WTC11 (cell line): Measurements from ENCODE around the gene GPA33. TPM values are rescaled to one million over a fixed set of nuclear protein-coding genes. Genes with fewer than 3 reads are reported as not detected.

Experiments used
- ATAC-seq: fragments of 200-7000 bp; cut with Tn5 transposase; 2 replicates; pipeline ENCODE4 v1.10.0; 2021; ENCODE audit warnings: mild to moderate bottlenecking, moderate library complexity
- CTCF ChIA-PET: fragments of 300-600 bp; sonication (Branson Sonifier 250); formaldehyde crosslinking; loops from one replicate; lab custom pipeline; 2021; ENCODE audit warnings: antibody characterized with exemption; lab: Charles Lee
- POLR2A ChIA-PET: fragments of 350-600 bp; sonication (Branson Sonifier 250); formaldehyde crosslinking; loops from one replicate; lab custom pipeline; 2021; ENCODE audit warnings: antibody characterized with exemption; lab: Charles Lee
- DNase-seq: peaks from one replicate; pipeline ENCODE4 v3.0.0; 2021; ENCODE audit warnings: low spot score
- H3K27ac Mint-ChIP-seq: 2 replicates; pipeline ENCODE4 v1.8.0; 2021; ENCODE audit warnings: mixed read lengths
- H3K27me3 Mint-ChIP-seq: 2 replicates; pipeline ENCODE4 v1.8.0; 2021; ENCODE audit warnings: low read depth, mild to moderate bottlenecking, moderate library complexity, mixed read lengths
- H3K36me3 Mint-ChIP-seq: 2 replicates; pipeline ENCODE4 v1.8.0; 2021; ENCODE audit warnings: mixed read lengths
- H3K4me1 Mint-ChIP-seq: 2 replicates; pipeline ENCODE4 v1.8.0; 2022; ENCODE audit warnings: mixed read lengths
- H3K4me3 Mint-ChIP-seq: 2 replicates; pipeline ENCODE4 v1.8.0; 2021; ENCODE audit warnings: mild to moderate bottlenecking, moderate library complexity, mixed read lengths
- H3K9me3 Mint-ChIP-seq: 2 replicates; pipeline ENCODE4 v1.8.0; 2021; ENCODE audit warnings: mixed read lengths
- AR ChIP-seq: fragments of 250-450 bp; sonication (Bioruptor Pico); IDR thresholded peaks from 2 replicates; pipeline ENCODE4 v1.9.0; 2021; ENCODE audit warnings: mild to moderate bottlenecking
- ATF1 ChIP-seq: sonication (generic); formaldehyde crosslinking; IDR thresholded peaks from 2 replicates; pipeline ENCODE4 v1.8.1; 2023; ENCODE audit warnings: mild to moderate bottlenecking, moderate library complexity, missing genetic modification reagents
- CBFB ChIP-seq: sonication (generic); formaldehyde crosslinking; IDR thresholded peaks from 2 replicates; pipeline ENCODE4 v1.8.1; 2022; ENCODE audit warnings: mild to moderate bottlenecking, low read depth, missing genetic modification reagents
- E2F5 ChIP-seq: sonication (generic); formaldehyde crosslinking; IDR thresholded peaks from 2 replicates; pipeline ENCODE4 v1.8.1; 2022; ENCODE audit warnings: mild to moderate bottlenecking, moderate library complexity, missing genetic modification reagents
- ESRRA ChIP-seq: sonication (generic); formaldehyde crosslinking; IDR thresholded peaks from 2 replicates; pipeline ENCODE4 v1.8.1; 2022; ENCODE audit warnings: mild to moderate bottlenecking, missing genetic modification reagents, borderline replicate concordance
- GRHL2 ChIP-seq: fragments of 250-450 bp; sonication (Bioruptor Pico); IDR thresholded peaks from 2 replicates; pipeline ENCODE4 v1.8.0; 2022; ENCODE audit warnings: mild to moderate bottlenecking, moderate library complexity; ENCODE audit not compliant: insufficient replicate concordance, severe bottlenecking
- IRF2 ChIP-seq: sonication (generic); formaldehyde crosslinking; IDR thresholded peaks from 2 replicates; pipeline ENCODE4 v1.8.0; 2022; ENCODE audit warnings: low read depth, missing genetic modification reagents, borderline replicate concordance
- JUN ChIP-seq: sonication (generic); formaldehyde crosslinking; IDR thresholded peaks from 2 replicates; pipeline ENCODE4 v1.8.0; 2023; ENCODE audit warnings: mild to moderate bottlenecking, missing genetic modification reagents
- NFATC4 ChIP-seq: fragments of 250-450 bp; sonication (Bioruptor Pico); IDR thresholded peaks from 2 replicates; pipeline ENCODE4 v1.9.0; 2021; ENCODE audit warnings: mild to moderate bottlenecking
- NFYB ChIP-seq: sonication (generic); formaldehyde crosslinking; conservative IDR thresholded peaks from 2 replicates; pipeline ENCODE4 v1.8.0; 2022; ENCODE audit warnings: low read depth, missing genetic modification reagents
- PRRX2 ChIP-seq: fragments of 250-450 bp; sonication (Bioruptor Pico); IDR thresholded peaks from 2 replicates; pipeline ENCODE4 v1.8.0; 2021; ENCODE audit warnings: mild to moderate bottlenecking
- RORB ChIP-seq: fragments of 250-450 bp; sonication (Bioruptor Pico); IDR thresholded peaks from 2 replicates; pipeline ENCODE4 v1.9.0; 2021; ENCODE audit warnings: mild to moderate bottlenecking
- SMAD4 ChIP-seq: sonication (generic); formaldehyde crosslinking; IDR thresholded peaks from 2 replicates; pipeline ENCODE4 v1.8.0; 2022; ENCODE audit warnings: mild to moderate bottlenecking, missing genetic modification reagents
- TEAD1 ChIP-seq: sonication (generic); formaldehyde crosslinking; IDR thresholded peaks from 2 replicates; pipeline ENCODE4 v1.8.0; 2022; ENCODE audit warnings: mild to moderate bottlenecking, missing genetic modification reagents
- USF2 ChIP-seq: sonication (generic); formaldehyde crosslinking; IDR thresholded peaks from 2 replicates; pipeline ENCODE4 v1.8.1; 2023; ENCODE audit warnings: mild to moderate bottlenecking, missing genetic modification reagents, moderate library complexity
- ZNF232 ChIP-seq: sonication (generic); formaldehyde crosslinking; IDR thresholded peaks from 2 replicates; pipeline ENCODE4 v1.8.0; 2022; ENCODE audit warnings: mild to moderate bottlenecking, missing genetic modification reagents
- ZNF396 ChIP-seq: fragments of 250-450 bp; sonication (Bioruptor Pico); IDR thresholded peaks from 2 replicates; pipeline ENCODE4 v1.8.0; 2021; ENCODE audit warnings: mild to moderate bottlenecking, moderate library complexity, borderline replicate concordance
- ZNF423 ChIP-seq: fragments of 250-450 bp; sonication (Bioruptor Pico); IDR thresholded peaks from 2 replicates; pipeline ENCODE4 v2.1.2; 2022; ENCODE audit warnings: mild to moderate bottlenecking, moderate library complexity
- total RNA-seq: library from RNA; stranded (reverse); gene quantifications from 3 replicates; pipeline ENCODE4 v1.2.3, GENCODE V29; 2021
- TF ChIP-seq, protein P1 (sequence below): fragments of 250-450 bp; sonication (Bioruptor Pico); IDR thresholded peaks from 2 replicates; pipeline ENCODE4 v1.9.0; 2021; ENCODE audit warnings: mild to moderate bottlenecking
- TF ChIP-seq, protein P2 (sequence below): sonication (generic); formaldehyde crosslinking; conservative IDR thresholded peaks from 2 replicates; pipeline ENCODE4 v1.8.1; 2022; ENCODE audit warnings: mild to moderate bottlenecking, missing genetic modification reagents
- TF ChIP-seq, protein P3 (sequence below): fragments of 250-450 bp; sonication (Bioruptor Pico); IDR thresholded peaks from 2 replicates; pipeline ENCODE4 v1.8.0; 2021; ENCODE audit warnings: mild to moderate bottlenecking

The GPA33 gene
- total RNA-seq, 1 experiment from 2014 or later = 0.63 TPM

DNA sequence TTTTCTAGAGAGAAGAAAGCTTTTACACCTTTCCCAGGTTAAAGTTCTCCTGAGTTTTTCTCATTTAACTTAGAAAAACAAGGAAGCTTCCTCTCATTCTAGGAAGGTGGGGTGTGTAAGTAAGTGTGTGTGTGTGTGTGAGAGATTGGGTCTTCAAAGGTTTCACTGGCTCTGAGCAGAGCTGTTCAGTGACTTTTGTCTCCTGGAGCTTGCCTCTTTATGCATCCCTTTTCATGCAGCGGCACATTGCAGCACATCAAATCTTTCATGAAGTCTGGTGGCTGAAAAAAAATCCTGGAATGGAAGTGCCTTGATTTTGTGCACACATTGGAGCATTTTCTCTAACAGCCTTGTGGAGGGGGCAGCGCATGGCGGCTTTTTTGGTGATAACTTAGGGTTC lies 3.4 kb downstream of the GPA33 start (continued):
- TF ChIP-seq NFATC4 (CRISPR knock-in tag) (no peak), USF2 (CRISPR knock-in tag) (no peak)
- TF ChIP-seq, protein P1, sequence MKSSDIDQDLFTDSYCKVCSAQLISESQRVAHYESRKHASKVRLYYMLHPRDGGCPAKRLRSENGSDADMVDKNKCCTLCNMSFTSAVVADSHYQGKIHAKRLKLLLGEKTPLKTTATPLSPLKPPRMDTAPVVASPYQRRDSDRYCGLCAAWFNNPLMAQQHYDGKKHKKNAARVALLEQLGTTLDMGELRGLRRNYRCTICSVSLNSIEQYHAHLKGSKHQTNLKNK (CRISPR knock-in tag) = no peak

DNA sequence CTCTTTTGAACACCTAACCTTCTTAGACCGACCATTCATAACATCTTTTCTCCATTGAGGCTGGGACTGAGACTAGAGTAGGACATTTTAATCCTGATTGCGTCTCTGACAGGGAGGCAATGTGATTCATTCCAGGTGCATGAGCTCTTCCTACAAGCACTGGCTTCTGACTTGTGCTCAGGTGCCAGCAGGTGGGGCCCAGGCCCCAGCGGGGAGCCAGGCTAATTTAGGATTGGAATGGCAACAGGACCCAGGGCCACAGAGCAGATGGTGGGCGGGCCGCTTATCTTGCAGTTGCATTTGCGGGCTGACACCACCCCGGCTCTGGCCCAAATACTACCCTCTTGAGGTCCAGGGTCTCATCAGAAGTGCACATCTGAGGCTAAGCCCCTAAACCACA lies 4.1 kb downstream of the GPA33 start:
- DNase-seq = no peak
- H3K4me3 Mint-ChIP-seq = no peak overlapping the region
- H3K36me3 Mint-ChIP-seq = no peaks in the 10 kb centered on the region
- POLR2A ChIA-PET = no interaction called here
- TF ChIP-seq GRHL2 (CRISPR knock-in tag) (no peak), RORB (CRISPR knock-in tag) (no peak), SMAD4 (CRISPR knock-in tag) (no peak), ZNF232 (CRISPR knock-in tag) (no peak), E2F5 (CRISPR knock-in tag) (no peak), ESRRA (no peak), AR (no peak), CBFB (no peak), USF2 (CRISPR knock-in tag) (no peak), IRF2 (CRISPR knock-in tag) (no peak), ZNF396 (CRISPR knock-in tag) (no peak), ATF1 (no peak), NFYB (CRISPR knock-in tag) (no peak), JUN (CRISPR knock-in tag) (no peak), PRRX2 (CRISPR knock-in tag) (no peak), ZNF423 (CRISPR knock-in tag) (no peak), TEAD1 (CRISPR knock-in tag) (no peak)
- TF ChIP-seq, protein P2, sequence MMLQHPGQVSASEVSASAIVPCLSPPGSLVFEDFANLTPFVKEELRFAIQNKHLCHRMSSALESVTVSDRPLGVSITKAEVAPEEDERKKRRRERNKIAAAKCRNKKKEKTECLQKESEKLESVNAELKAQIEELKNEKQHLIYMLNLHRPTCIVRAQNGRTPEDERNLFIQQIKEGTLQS = no peak
- TF ChIP-seq, protein P3, sequence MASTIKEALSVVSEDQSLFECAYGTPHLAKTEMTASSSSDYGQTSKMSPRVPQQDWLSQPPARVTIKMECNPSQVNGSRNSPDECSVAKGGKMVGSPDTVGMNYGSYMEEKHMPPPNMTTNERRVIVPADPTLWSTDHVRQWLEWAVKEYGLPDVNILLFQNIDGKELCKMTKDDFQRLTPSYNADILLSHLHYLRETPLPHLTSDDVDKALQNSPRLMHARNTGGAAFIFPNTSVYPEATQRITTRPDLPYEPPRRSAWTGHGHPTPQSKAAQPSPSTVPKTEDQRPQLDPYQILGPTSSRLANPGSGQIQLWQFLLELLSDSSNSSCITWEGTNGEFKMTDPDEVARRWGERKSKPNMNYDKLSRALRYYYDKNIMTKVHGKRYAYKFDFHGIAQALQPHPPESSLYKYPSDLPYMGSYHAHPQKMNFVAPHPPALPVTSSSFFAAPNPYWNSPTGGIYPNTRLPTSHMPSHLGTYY (CRISPR knock-in tag) = no peak
- CTCF ChIA-PET = interaction anchor here (0.8 to 0.9 kb wide), 2 partner anchors 80 to 134 kb away, joined by 3 to 4 read pairs; partner anchors contain the start of gene POU2F1
- no peaks in the 10 kb centered on the region for H3K9me3 Mint-ChIP-seq
- peaks cover 8% of the 10 kb centered on the region for H3K4me1 Mint-ChIP-seq
- ATAC-seq = peak; percentile 64
- peaks cover 2% of the 10 kb centered on the region for H3K27me3 Mint-ChIP-seq
- no peak overlapping the region for H3K27ac Mint-ChIP-seq
